Ishikawa (cell line): Measurements from ENCODE around the gene POLR3E.

Experiments
- CEBPB ChIP-seq: IDR thresholded peaks from 2 replicates; pipeline ENCODE4 v1.6.1; 2012
- CREB1 ChIP-seq: IDR thresholded peaks from 2 replicates; pipeline ENCODE4 v1.6.1; 2012; ENCODE audit warnings: low read depth
- EGR1 ChIP-seq: IDR thresholded peaks from 2 replicates; pipeline ENCODE4 v1.6.1; 2012
- EP300 ChIP-seq: IDR thresholded peaks from 2 replicates; pipeline ENCODE4 v1.6.1; 2012; ENCODE audit warnings: borderline replicate concordance
- FOXM1 ChIP-seq: IDR thresholded peaks from 2 replicates; pipeline ENCODE4 v1.6.1; 2012; ENCODE audit warnings: low read depth, borderline replicate concordance
- MAX ChIP-seq: IDR thresholded peaks from 2 replicates; pipeline ENCODE4 v1.6.1; 2012
- NFIC ChIP-seq: IDR thresholded peaks from 2 replicates; pipeline ENCODE4 v1.6.1; 2012
- RAD21 ChIP-seq: IDR thresholded peaks from 2 replicates; pipeline ENCODE4 v1.6.1; 2012; ENCODE audit warnings: low read depth
- REST ChIP-seq: IDR thresholded peaks from 2 replicates; pipeline ENCODE4 v1.6.1; 2012; ENCODE audit warnings: low read depth, mild to moderate bottlenecking
- TAF1 ChIP-seq: IDR thresholded peaks from 2 replicates; pipeline ENCODE4 v1.6.1; 2012; ENCODE audit warnings: low read depth, mild to moderate bottlenecking
- TCF12 ChIP-seq: IDR thresholded peaks from 2 replicates; pipeline ENCODE4 v1.6.1; 2012; ENCODE audit warnings: low read depth
- TEAD4 ChIP-seq: IDR thresholded peaks from 2 replicates; pipeline ENCODE4 v1.6.1; 2012
- USF1 ChIP-seq: IDR thresholded peaks from 2 replicates; pipeline ENCODE4 v1.6.1; 2012
- YY1 ChIP-seq: IDR thresholded peaks from 2 replicates; pipeline ENCODE4 v1.6.1; 2012; ENCODE audit warnings: low read depth
- ZBTB7A ChIP-seq: IDR thresholded peaks from 2 replicates; pipeline ENCODE4 v1.6.1; 2012; ENCODE audit warnings: low read depth

POLR3E gene

GRCh38 chr16:22307838-22308237, 10.6 kb downstream of the POLR3E start:
- no peak for TF ChIP-seq RAD21
- TF ChIP-seq USF1, result no peak
- no peak for TF ChIP-seq FOXM1
- TF ChIP-seq ZBTB7A, result no peak
- TF ChIP-seq YY1, result no peak
- no peak for TF ChIP-seq MAX
- TF ChIP-seq CREB1, result no peak
- TF ChIP-seq CEBPB, result no peak
- TF ChIP-seq EGR1, result no peak
- no peak for TF ChIP-seq TEAD4
- TF ChIP-seq TCF12, result no peak
- no peak for TF ChIP-seq EP300

GRCh38 chr16:22308824-22309520, 11.8 kb downstream of the POLR3E start:
- TF ChIP-seq TEAD4 (no peak), EP300 (no peak), TCF12 (no peak), FOXM1 (no peak), CREB1 (no peak)

- TF ChIP-seq FOXM1, result no peak
- no peak for TF ChIP-seq REST
- no peak for TF ChIP-seq YY1
- no peak for TF ChIP-seq EP300
- no peak for TF ChIP-seq NFIC
- TF ChIP-seq CREB1, result no peak
- no peak for TF ChIP-seq CEBPB
- TF ChIP-seq RAD21, result no peak
- no peak for TF ChIP-seq TAF1
- TF ChIP-seq MAX, result no peak
- TF ChIP-seq TEAD4, result no peak
- TF ChIP-seq TCF12, result no peak
- no peak for TF ChIP-seq EGR1
- TF ChIP-seq ZBTB7A, result no peak
- no peak for TF ChIP-seq USF1
Measured at GRCh38 chr16:22311520-22311919, 14.3 kb downstream of the POLR3E start.

- TF ChIP-seq EP300 (no peak), MAX (no peak), CREB1 (no peak), FOXM1 (no peak), REST (no peak), EGR1 (no peak), USF1 (no peak), NFIC (no peak), TAF1 (no peak), ZBTB7A (no peak), RAD21 (no peak), CEBPB (no peak)
Measured at GRCh38 chr16:22312897-22313781, 15.9 kb downstream of the POLR3E start.
